MM.1S (cell line): ENCODE data around the gene FGD4.

Experiments
- DNase-seq: peaks from one replicate; pipeline ENCODE4 v3.0.0-alpha.2; 2015
- H2AFZ ChIP-seq: fragments of 300-600 bp; sonication (generic); 2 replicates; pipeline ENCODE4 v1.6.0; 2016; ENCODE audit warnings: antibody characterized with exemption, low read length
- H3F3A ChIP-seq: fragments of 300-600 bp; sonication (generic); 2 replicates; pipeline ENCODE4 v1.6.1; 2016; ENCODE audit warnings: mild to moderate bottlenecking, antibody characterized with exemption, low read length, moderate library complexity, mixed read lengths; ENCODE audit not compliant: insufficient read depth
- H3K27ac ChIP-seq: fragments of 300-600 bp; sonication (generic); 2 replicates; pipeline ENCODE4 v1.5.1; 2016; ENCODE audit warnings: mild to moderate bottlenecking, low read length
- H3K27me3 ChIP-seq: fragments of 300-600 bp; sonication (generic); replicated peaks from 2 replicates; pipeline ENCODE4 v1.6.0; 2016; ENCODE audit warnings: low read length; ENCODE audit not compliant: insufficient read depth
- H3K36me3 ChIP-seq: fragments of 300-600 bp; sonication (generic); replicated peaks from 2 replicates; pipeline ENCODE4 v1.6.1; 2016; ENCODE audit warnings: mild to moderate bottlenecking, low read length, mixed read lengths; ENCODE audit not compliant: insufficient read depth
- H3K4me1 ChIP-seq: fragments of 300-600 bp; sonication (generic); 2 replicates; pipeline ENCODE4 v1.6.1; 2016; ENCODE audit warnings: low read length, mixed read lengths
- H3K4me2 ChIP-seq: fragments of 300-600 bp; sonication (generic); 2 replicates; pipeline ENCODE4 v1.6.0; 2016; ENCODE audit warnings: low read depth, low read length
- H3K4me3 ChIP-seq: fragments of 300-600 bp; sonication (generic); 2 replicates; pipeline ENCODE4 v1.5.1; 2016; ENCODE audit warnings: low read length, mixed read lengths
- H3K79me2 ChIP-seq: fragments of 300-600 bp; sonication (generic); 2 replicates; pipeline ENCODE4 v1.6.1; 2016; ENCODE audit warnings: mixed run types, low read length, mixed read lengths
- H3K9ac ChIP-seq: fragments of 300-600 bp; sonication (generic); 2 replicates; pipeline ENCODE4 v1.6.1; 2016; ENCODE audit warnings: low read length, mixed read lengths
- H3K9me2 ChIP-seq: fragments of 300-600 bp; sonication (generic); replicated peaks from 2 replicates; pipeline ENCODE4 v1.6.1; 2016; ENCODE audit warnings: mild to moderate bottlenecking, low read length, mixed read lengths; ENCODE audit not compliant: insufficient read depth
- H3K9me3 ChIP-seq: fragments of 300-600 bp; sonication (generic); replicated peaks from 2 replicates; pipeline ENCODE4 v1.6.1; 2016; ENCODE audit warnings: mild to moderate bottlenecking, low read length, mixed read lengths; ENCODE audit not compliant: insufficient read depth
- H4K20me1 ChIP-seq: fragments of 300-600 bp; sonication (generic); 2 replicates; pipeline ENCODE4 v1.6.1; 2016; ENCODE audit warnings: mild to moderate bottlenecking, low read length, moderate library complexity, mixed read lengths; ENCODE audit not compliant: insufficient read depth
- CTCF ChIP-seq: fragments of 300-600 bp; sonication (generic); IDR thresholded peaks from 2 replicates; pipeline ENCODE4 v1.5.1; 2016; ENCODE audit warnings: antibody characterized with exemption, low read length, mixed read lengths
- EZH2 ChIP-seq: fragments of 300-600 bp; sonication (generic); optimal IDR thresholded peaks from 2 replicates; pipeline ENCODE3; 2017; ENCODE audit warnings: low read depth, mild to moderate bottlenecking, antibody characterized with exemption, low read length, mixed read lengths
- EZH2phosphoT487 ChIP-seq: fragments of 300-600 bp; sonication (generic); IDR thresholded peaks from 2 replicates; pipeline ENCODE4 v1.6.1; 2018; ENCODE audit warnings: antibody characterized with exemption, low read length

The FGD4 gene

GRCh38 chr12:32641287-32641901, 242.0 kb downstream of the FGD4 start:
- Histone ChIP-seq H3K79me2 (no peaks in the 10 kb centered on the region), H3K36me3 (peaks cover 12% of the 10 kb centered on the region), H3K4me1 (0 out of 2 replicates have a peak, but pooled peaks cover 3% of the 10 kb centered on the region), H3K9me3 (no peaks in the 10 kb centered on the region), H3K27me3 (no peaks in the 10 kb centered on the region), H4K20me1 (no peaks in the 10 kb centered on the region), H3K4me2 (no peak overlapping the region), H2AFZ (no peak overlapping the region), H3K4me3 (no peak overlapping the region), H3F3A (no peaks in the 10 kb centered on the region), H3K27ac (no peak overlapping the region), H3K9me2 (no peaks in the 10 kb centered on the region), H3K9ac (no peak overlapping the region)
- no peak for TF ChIP-seq EZH2phosphoT487
- no peak for TF ChIP-seq CTCF
- no peak for TF ChIP-seq EZH2
- DNase-seq: no peak

GRCh38 chr12:32644431-32644830, 245.1 kb downstream of the FGD4 start:
- Histone ChIP-seq H3K4me1 (0 out of 2 replicates have a peak, but pooled peaks cover 3% of the 10 kb centered on the region), H3K4me2 (no peak overlapping the region), H3K9me3 (no peaks in the 10 kb centered on the region), H3K9me2 (no peaks in the 10 kb centered on the region), H3K79me2 (no peaks in the 10 kb centered on the region), H3F3A (no peaks in the 10 kb centered on the region), H3K9ac (no peak overlapping the region), H3K27me3 (no peaks in the 10 kb centered on the region), H3K27ac (no peak overlapping the region), H3K4me3 (no peak overlapping the region), H4K20me1 (no peaks in the 10 kb centered on the region), H3K36me3 (peaks cover 10% of the 10 kb centered on the region; the same call in 1 of the 2 replicates), H2AFZ (no peak overlapping the region)
- no peak for TF ChIP-seq EZH2
- no peak for TF ChIP-seq CTCF
- TF ChIP-seq EZH2phosphoT487: no peak
- no peak for DNase-seq

GRCh38 chr12:32647275-32647674, 247.9 kb downstream of the FGD4 start:
- Histone ChIP-seq H2AFZ (no peak overlapping the region), H3K9ac (no peak overlapping the region), H3K4me1 (0 out of 2 replicates have a peak, but pooled peaks cover 3% of the 10 kb centered on the region), H3K9me2 (no peaks in the 10 kb centered on the region), H3K4me3 (no peak overlapping the region), H3K36me3 (0 out of 2 replicates have a peak, but pooled peaks cover 3% of the 10 kb centered on the region), H3K27ac (no peak overlapping the region), H3K4me2 (no peak overlapping the region), H4K20me1 (no peaks in the 10 kb centered on the region), H3K27me3 (no peaks in the 10 kb centered on the region), H3K79me2 (no peaks in the 10 kb centered on the region), H3F3A (no peaks in the 10 kb centered on the region), H3K9me3 (no peaks in the 10 kb centered on the region)
- no peak for DNase-seq
- TF ChIP-seq CTCF (no peak), EZH2 (no peak), EZH2phosphoT487 (no peak)
